Measurements from ENCODE around the gene OSBPL7. TPM values are rescaled to one million over a fixed set of nuclear protein-coding genes. Genes with fewer than 3 reads are reported as not detected.

The OSBPL7 gene
- total and polyA plus RNA-seq, 2 of the 13 experiments (the other 11 are each of a cell fraction or from before 2014, with no cell fraction given) = 4.7 to 6.6 TPM

DNA sequence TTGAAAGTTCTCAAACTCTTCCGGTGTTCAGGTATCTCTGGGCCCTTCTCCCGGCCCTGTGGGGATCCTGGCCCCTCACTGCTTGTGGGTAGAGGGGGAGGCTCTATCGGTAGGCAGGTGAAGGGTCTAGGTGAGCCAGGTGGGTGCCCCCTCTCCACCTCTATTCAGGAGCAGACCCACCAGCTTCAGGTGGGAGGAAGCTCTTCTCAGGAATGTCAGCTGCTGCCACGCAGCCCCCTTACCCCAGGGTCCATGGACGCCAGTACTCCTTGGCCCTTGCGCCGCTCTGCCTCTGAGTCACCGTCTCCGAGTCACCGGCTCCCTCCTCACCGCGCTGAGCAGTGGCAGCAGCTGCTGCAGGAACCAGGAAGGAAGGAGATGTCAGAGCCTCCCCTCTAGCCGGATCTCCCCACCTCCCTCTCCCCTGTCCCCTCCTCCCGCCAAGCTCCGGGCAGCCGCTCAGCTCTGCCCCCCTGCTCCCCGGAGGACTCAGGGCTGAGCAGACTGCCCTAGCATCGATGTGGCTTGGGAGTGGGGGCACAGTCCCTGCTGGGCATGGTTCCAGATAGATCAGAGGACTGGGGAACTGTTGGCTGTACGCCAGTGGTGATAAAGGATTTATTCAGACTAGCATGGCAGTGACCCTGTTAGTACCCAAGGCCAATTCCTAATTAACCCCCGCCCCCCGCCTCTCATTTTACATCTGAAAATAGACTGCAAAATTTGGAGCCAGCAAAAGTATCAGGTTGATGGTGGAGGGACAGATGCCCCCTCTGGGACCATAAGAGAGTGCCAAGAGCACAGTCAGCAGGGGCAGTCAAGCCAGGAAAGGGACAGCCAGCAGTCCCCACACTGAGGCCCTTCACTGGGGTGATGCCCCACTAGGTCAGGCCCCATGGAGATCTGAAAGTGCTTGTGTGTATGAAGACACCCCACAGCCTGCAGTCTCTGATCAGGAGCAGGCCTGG, at the start of gene OSBPL7 (continued):
- no peak for TF ChIP-seq CC2D1A (CRISPR knock-in tag; IDR thresholded peaks at IDR 0.05)
- TF ChIP-seq SYNCRIP (IDR thresholded peaks at IDR 0.05; ENCODE audit: insufficient read depth, low read depth, low read length) = no peak
- TF ChIP-seq CREM (IDR thresholded peaks at IDR 0.05) = peak; percentile 44; the same call in 1 of the 2 replicates
- TF ChIP-seq CREM (CRISPR knock-in tag; IDR thresholded peaks at IDR 0.05) = no peak
- TF ChIP-seq TRIM24 (CRISPR knock-in tag; IDR thresholded peaks at IDR 0.05) = no peak
- TF ChIP-seq SMAD1 (CRISPR knock-in tag; IDR thresholded peaks at IDR 0.05; ENCODE audit: borderline replicate concordance, low read depth) = no peak
- no peak for TF ChIP-seq ZNF292 (CRISPR knock-in tag; IDR thresholded peaks at IDR 0.05; ENCODE audit: borderline replicate concordance, low read depth)
- TF ChIP-seq MED13 (CRISPR knock-in tag; IDR thresholded peaks at IDR 0.05) = no peak
- TF ChIP-seq, protein P1, sequence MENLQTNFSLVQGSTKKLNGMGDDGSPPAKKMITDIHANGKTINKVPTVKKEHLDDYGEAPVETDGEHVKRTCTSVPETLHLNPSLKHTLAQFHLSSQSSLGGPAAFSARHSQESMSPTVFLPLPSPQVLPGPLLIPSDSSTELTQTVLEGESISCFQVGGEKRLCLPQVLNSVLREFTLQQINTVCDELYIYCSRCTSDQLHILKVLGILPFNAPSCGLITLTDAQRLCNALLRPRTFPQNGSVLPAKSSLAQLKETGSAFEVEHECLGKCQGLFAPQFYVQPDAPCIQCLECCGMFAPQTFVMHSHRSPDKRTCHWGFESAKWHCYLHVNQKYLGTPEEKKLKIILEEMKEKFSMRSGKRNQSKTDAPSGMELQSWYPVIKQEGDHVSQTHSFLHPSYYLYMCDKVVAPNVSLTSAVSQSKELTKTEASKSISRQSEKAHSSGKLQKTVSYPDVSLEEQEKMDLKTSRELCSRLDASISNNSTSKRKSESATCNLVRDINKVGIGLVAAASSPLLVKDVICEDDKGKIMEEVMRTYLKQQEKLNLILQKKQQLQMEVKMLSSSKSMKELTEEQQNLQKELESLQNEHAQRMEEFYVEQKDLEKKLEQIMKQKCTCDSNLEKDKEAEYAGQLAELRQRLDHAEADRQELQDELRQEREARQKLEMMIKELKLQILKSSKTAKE (CRISPR knock-in tag; IDR thresholded peaks at IDR 0.05; ENCODE audit: borderline replicate concordance) = no peak
- TF ChIP-seq HNF4A (CRISPR knock-in tag; IDR thresholded peaks at IDR 0.05) = no peak
- TF ChIP-seq ZFP1 (CRISPR knock-in tag; IDR thresholded peaks at IDR 0.05) = no peak; the same call in 1 of the 2 replicates
- TF ChIP-seq AKAP8 (CRISPR knock-in tag; IDR thresholded peaks at IDR 0.05) = peak; percentile 59; the same call in 1 of the 2 replicates
- no peak for TF ChIP-seq ZNF570 (CRISPR knock-in tag; IDR thresholded peaks at IDR 0.05; ENCODE audit: borderline replicate concordance)
- TF ChIP-seq ZNF543 (CRISPR knock-in tag; IDR thresholded peaks at IDR 0.05) = peak; percentile 55; the same call in 1 of the 2 replicates
- TF ChIP-seq, protein P2, sequence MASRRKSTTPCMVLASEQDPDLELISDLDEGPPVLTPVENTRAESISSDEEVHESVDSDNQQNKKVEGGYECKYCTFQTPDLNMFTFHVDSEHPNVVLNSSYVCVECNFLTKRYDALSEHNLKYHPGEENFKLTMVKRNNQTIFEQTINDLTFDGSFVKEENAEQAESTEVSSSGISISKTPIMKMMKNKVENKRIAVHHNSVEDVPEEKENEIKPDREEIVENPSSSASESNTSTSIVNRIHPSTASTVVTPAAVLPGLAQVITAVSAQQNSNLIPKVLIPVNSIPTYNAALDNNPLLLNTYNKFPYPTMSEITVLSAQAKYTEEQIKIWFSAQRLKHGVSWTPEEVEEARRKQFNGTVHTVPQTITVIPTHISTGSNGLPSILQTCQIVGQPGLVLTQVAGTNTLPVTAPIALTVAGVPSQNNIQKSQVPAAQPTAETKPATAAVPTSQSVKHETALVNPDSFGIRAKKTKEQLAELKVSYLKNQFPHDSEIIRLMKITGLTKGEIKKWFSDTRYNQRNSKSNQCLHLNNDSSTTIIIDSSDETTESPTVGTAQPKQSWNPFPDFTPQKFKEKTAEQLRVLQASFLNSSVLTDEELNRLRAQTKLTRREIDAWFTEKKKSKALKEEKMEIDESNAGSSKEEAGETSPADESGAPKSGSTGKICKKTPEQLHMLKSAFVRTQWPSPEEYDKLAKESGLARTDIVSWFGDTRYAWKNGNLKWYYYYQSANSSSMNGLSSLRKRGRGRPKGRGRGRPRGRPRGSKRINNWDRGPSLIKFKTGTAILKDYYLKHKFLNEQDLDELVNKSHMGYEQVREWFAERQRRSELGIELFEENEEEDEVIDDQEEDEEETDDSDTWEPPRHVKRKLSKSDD (CRISPR knock-in tag; IDR thresholded peaks at IDR 0.05; ENCODE audit: low read depth) = no peak
- no peak for TF ChIP-seq ZNF430 (CRISPR knock-in tag; IDR thresholded peaks at IDR 0.05)
- TF ChIP-seq ZNF629 (CRISPR knock-in tag; conservative IDR thresholded peaks at IDR 0.05) = no peak
- no peak for TF ChIP-seq ARHGAP35 (CRISPR knock-in tag; IDR thresholded peaks at IDR 0.05; ENCODE audit: borderline replicate concordance)
- no peak for TF ChIP-seq SNAI1 (CRISPR knock-in tag; IDR thresholded peaks at IDR 0.05; ENCODE audit: borderline replicate concordance)
- peak; percentile 62; the same call in 1 of the 2 replicates for TF ChIP-seq SALL2 (CRISPR knock-in tag; IDR thresholded peaks at IDR 0.05)
- TF ChIP-seq, protein P3, sequence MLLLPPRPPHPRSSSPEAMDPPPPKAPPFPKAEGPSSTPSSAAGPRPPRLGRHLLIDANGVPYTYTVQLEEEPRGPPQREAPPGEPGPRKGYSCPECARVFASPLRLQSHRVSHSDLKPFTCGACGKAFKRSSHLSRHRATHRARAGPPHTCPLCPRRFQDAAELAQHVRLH (CRISPR knock-in tag; IDR thresholded peaks at IDR 0.05; ENCODE audit: borderline replicate concordance, low read depth) = peak; percentile 83; the same call in 1 of the 2 replicates
- TF ChIP-seq MTF1 (CRISPR knock-in tag; IDR thresholded peaks at IDR 0.05) = no peak
- no peak for TF ChIP-seq ZNF124 (CRISPR knock-in tag; IDR thresholded peaks at IDR 0.05)
- TF ChIP-seq ATM (IDR thresholded peaks at IDR 0.05; ENCODE audit: borderline replicate concordance) = no peak

Data from HepG2 (cell line).